Hematopoietic multipotent progenitor cell treated with erythropoietin and hydrocortisone succinate and interleukin-3 and kit ligand, for 4 days (in vitro differentiated cells): ENCODE measurements around the gene NUDT9.
"Not testable (repeated sequence)": the region's sequence is repeated elsewhere in the genome, so short reads cannot be mapped to it uniquely, and the experiment has no call there.

Experiments used
- DNase-seq: peaks from one replicate; pipeline ENCODE4 v3.0.0-alpha.2; 2015

NUDT9 gene

GRCh38 chr4:87422104-87423052, at the start of gene NUDT9:
Gene NUDT9, plus strand, starts transcription at chr4:87422573. Its CDS starts 333 bp downstream, at chr4:87422906.
- peak; percentile 97 for DNase-seq

- peak; percentile 80 for DNase-seq
Measured at GRCh38 chr4:87375719-87376291, 46.6 kb upstream of the NUDT9 start.

GRCh38 chr4:87377816-87378215, 44.6 kb upstream of the NUDT9 start:
- no peak for DNase-seq

GRCh38 chr4:87382116-87382515, 40.3 kb upstream of the NUDT9 start:
- DNase-seq = no peak

GRCh38 chr4:87382931-87383330, 39.4 kb upstream of the NUDT9 start:
- DNase-seq = no peak

- not testable (repeated sequence) for DNase-seq
Measured at GRCh38 chr4:87384466-87385132, 37.8 kb upstream of the NUDT9 start.

GRCh38 chr4:87387237-87387636, 35.1 kb upstream of the NUDT9 start:
- no peak for DNase-seq

GRCh38 chr4:87388901-87389300, 33.5 kb upstream of the NUDT9 start:
- peak; percentile 35 for DNase-seq

GRCh38 chr4:87390055-87390454, 32.3 kb upstream of the NUDT9 start:
- not testable (repeated sequence) for DNase-seq

GRCh38 chr4:87390551-87390890, 31.9 kb upstream of the NUDT9 start:
- DNase-seq = peak; percentile 55

- peak; percentile 99 for DNase-seq
Measured at GRCh38 chr4:87390891-87391575, 31.3 kb upstream of the NUDT9 start, which contains the start of gene HSD17B11. Gene HSD17B11, minus strand, starts transcription at chr4:87391188. Its CDS starts 118 bp downstream, at chr4:87391070.

- no peak for DNase-seq
Measured at GRCh38 chr4:87391576-87392054, 30.8 kb upstream of the NUDT9 start.

- DNase-seq = no peak
Measured at GRCh38 chr4:87392183-87392582, 30.2 kb upstream of the NUDT9 start.

GRCh38 chr4:87395073-87395472, 27.3 kb upstream of the NUDT9 start:
- not testable (repeated sequence) for DNase-seq

GRCh38 chr4:87395851-87396250, 26.5 kb upstream of the NUDT9 start:
- not testable (repeated sequence) for DNase-seq

- DNase-seq = no peak
Measured at GRCh38 chr4:87399148-87399547, 23.2 kb upstream of the NUDT9 start.

- no peak for DNase-seq
Measured at GRCh38 chr4:87399954-87400353, 22.4 kb upstream of the NUDT9 start.

GRCh38 chr4:87403732-87404131, 18.6 kb upstream of the NUDT9 start:
- not testable (repeated sequence) for DNase-seq

GRCh38 chr4:87405211-87405820, 17.1 kb upstream of the NUDT9 start:
- no peak for DNase-seq

GRCh38 chr4:87406462-87406861, 15.9 kb upstream of the NUDT9 start:
- peak; percentile 63 for DNase-seq

GRCh38 chr4:87406902-87407301, 15.5 kb upstream of the NUDT9 start:
- DNase-seq = not testable (repeated sequence)

GRCh38 chr4:87409420-87409939, 12.9 kb upstream of the NUDT9 start:
- no peak for DNase-seq
